Transverse colon (tissue), 4 donors: Measurements from ENCODE around the gene RAI14. TPM values are rescaled to one million over a fixed set of nuclear protein-coding genes. Genes with fewer than 3 reads are reported as not detected.

ENCODE experiments used
- DNase-seq: peaks from one replicate; pipeline ENCODE4 v3.0.0-alpha.2; 2019
- H3K27ac ChIP-seq, 4 donors: fragments of 200-600 bp; sonication (generic); 2 replicates each; pipeline ENCODE4 v1.5.1; 2016 to 2018; ENCODE audit warnings: inconsistent platforms in 4 of 4
- H3K27me3 ChIP-seq: fragments of 200-600 bp; sonication (generic); 2 replicates; pipeline ENCODE4 v1.5.1; 2017; ENCODE audit warnings: inconsistent platforms
- H3K36me3 ChIP-seq, 4 donors: fragments of 200-600 bp; sonication (generic); 2 replicates each; pipeline ENCODE4 v1.5.1; 2017 to 2019; ENCODE audit warnings: inconsistent platforms in 4 of 4
- H3K4me1 ChIP-seq, 4 donors: fragments of 200-600 bp; sonication (generic); 2 replicates each; pipeline ENCODE4 v1.5.1; 2017 to 2020; ENCODE audit warnings: inconsistent platforms in 4 of 4
- H3K4me3 ChIP-seq, 4 donors: fragments of 200-600 bp; sonication (generic); 1 replicate in 1 of 4; 2 replicates in 3 of 4; pipeline versions ENCODE4 v1.5.1 to v1.6.1; 2017 to 2019; ENCODE audit warnings: inconsistent platforms in 4 of 4
- H3K9me3 ChIP-seq, 2 donors: fragments of 200-600 bp; sonication (generic); 2 replicates each; pipeline ENCODE4 v1.5.1; 2017 to 2019; ENCODE audit warnings: inconsistent platforms in 2 of 2
- CTCF ChIP-seq, 5 experiments: fragments of 200-600 bp in 3 of 5; fragments of 450-650 bp in 2 of 5; sonication (generic) in 3 of 5; IDR thresholded peaks; 1 replicate in 2 of 5; 2 replicates in 3 of 5; pipeline ENCODE4 v1.5.1; 2016 to 2017; ENCODE audit warnings: antibody characterized with exemption in 5 of 5, inconsistent platforms in 3 of 5, mild to moderate bottlenecking in 2 of 5, moderate library complexity in 1 of 5
- EP300 ChIP-seq: sonication (generic); formaldehyde crosslinking; IDR thresholded peaks from one replicate; pipeline ENCODE4 v1.6.1; 2017; ENCODE audit warnings: antibody characterized with exemption, low read depth
- POLR2A ChIP-seq: fragments of 450-650 bp; IDR thresholded peaks from one replicate; pipeline ENCODE4 v1.6.1; 2016; ENCODE audit warnings: antibody characterized with exemption, mild to moderate bottlenecking, moderate library complexity
- POLR2AphosphoS5 ChIP-seq, 3 donors: sonication (generic); formaldehyde crosslinking; IDR thresholded peaks; one replicate each; pipeline ENCODE4 v1.6.1; 2016; ENCODE audit warnings: antibody characterized with exemption in 3 of 3
- WGBS, 2 donors: methylation state at CpG; one replicate each; pipeline ENCODE4 v1.1.5; 2018; ENCODE audit warnings: low coverage in 1 of 2; 5-methylcytosine and 5-hydroxymethylcytosine counted together
- in situ Hi-C, 4 donors: fragments of 200-750 bp; cut with MboI; loops; one replicate each; pipeline versions ENCODE4 v1.15.0 to v1.15.1; 2017; ENCODE audit warnings: low sequenced_read_pairs in 3 of 4, low pct_ligation_motif_present in 1 of 4, low pct_unique_long_range_greater_than_20kb in 1 of 4
- intact Hi-C: fragments of 100-400 bp; cut with DNase I; formaldehyde crosslinking; loops from one replicate; pipeline ENCODE4 v1.15.1; 2023; ENCODE audit warnings: low total_unique reads
- total RNA-seq, 4 donors: library from RNA; depleted of rRNA; stranded (reverse); fragments of >200 nt; gene quantifications; one replicate each; pipeline ENCODE4 v1.1.0, GENCODE V29; 2016

The RAI14 gene
- total RNA-seq, 4 donors from 2014 or later = 13.9 to 18.3 (median 15.3) TPM

- Histone ChIP-seq H3K9me3 (no peaks in the 10 kb centered on the region), H3K4me1 (no peaks in the 10 kb centered on the region), H3K27ac (no peak overlapping the region), H3K36me3 (no peaks in the 10 kb centered on the region), H3K27me3 (no peaks in the 10 kb centered on the region), H3K4me3 (no peak overlapping the region)
- WGBS, 2 donors = 55 to 57% methylated on average over 1 to 2 of the region's 2 CpGs
- in situ Hi-C loops (no loop called here), intact Hi-C loops (no loop called here)
- DNase-seq = no peak
- no peak for TF ChIP-seq EP300
- no peak for TF ChIP-seq CTCF (IDR thresholded peaks at IDR 0.05)
- no peak for TF ChIP-seq POLR2AphosphoS5 (IDR thresholded peaks at IDR 0.05)
- no peak for TF ChIP-seq POLR2A
Observed at GRCh38 chr5:34858790-34859189, 202.7 kb downstream of the RAI14 start.

GRCh38 chr5:34859253-34859652 is 203.1 kb downstream of the RAI14 start:
- in situ Hi-C loops = no loop called here
- no peaks in the 10 kb centered on the region for H3K27me3 ChIP-seq
- DNase-seq = no peak
- no peak overlapping the region for H3K27ac ChIP-seq
- intact Hi-C loops = no loop called here
- H3K4me1 ChIP-seq = no peaks in the 10 kb centered on the region
- TF ChIP-seq POLR2AphosphoS5 (IDR thresholded peaks at IDR 0.05) (no peak), POLR2A (no peak), CTCF (IDR thresholded peaks at IDR 0.05) (no peak), EP300 (no peak)
- no peaks in the 10 kb centered on the region for H3K36me3 ChIP-seq
- H3K9me3 ChIP-seq = no peaks in the 10 kb centered on the region
- H3K4me3 ChIP-seq = no peak overlapping the region
- WGBS, 2 donors = 69 to 76% methylated on average over 5 of the region's 5 CpGs

- no peak for DNase-seq
- no peaks in the 10 kb centered on the region for H3K27me3 ChIP-seq
- no peaks in the 10 kb centered on the region for H3K9me3 ChIP-seq
- H3K27ac ChIP-seq = no peak overlapping the region
- H3K4me1 ChIP-seq = no peaks in the 10 kb centered on the region
- no peak overlapping the region for H3K4me3 ChIP-seq
- TF ChIP-seq POLR2A (no peak), CTCF (IDR thresholded peaks at IDR 0.05) (no peak), EP300 (no peak), POLR2AphosphoS5 (IDR thresholded peaks at IDR 0.05) (no peak)
- intact Hi-C loops = no loop called here
- H3K36me3 ChIP-seq = no peaks in the 10 kb centered on the region
- WGBS, 2 donors = 76 to 100% methylated on average over 1 to 3 of the region's 3 CpGs
- in situ Hi-C loops = no loop called here
Observed at GRCh38 chr5:34863946-34864345, 207.8 kb downstream of the RAI14 start.

- intact Hi-C loops = no loop called here
- H3K36me3 ChIP-seq = no peaks in the 10 kb centered on the region
- TF ChIP-seq CTCF (IDR thresholded peaks at IDR 0.05) (no peak), EP300 (no peak), POLR2AphosphoS5 (IDR thresholded peaks at IDR 0.05) (no peak), POLR2A (no peak)
- no peak overlapping the region for H3K27ac ChIP-seq
- in situ Hi-C loops = no loop called here
- no peak for DNase-seq
- H3K27me3 ChIP-seq = no peaks in the 10 kb centered on the region
- H3K4me1 ChIP-seq = no peaks in the 10 kb centered on the region
- 87 to 91% methylated on average over 2 of the region's 2 CpGs for WGBS, 2 donors
- no peak overlapping the region for H3K4me3 ChIP-seq
- H3K9me3 ChIP-seq = no peaks in the 10 kb centered on the region
Observed at GRCh38 chr5:34865091-34865490, 209.0 kb downstream of the RAI14 start.
